HL-60 (cell line): ENCODE data around the gene ABHD2.

Experiments used
- CTCF ChIP-seq: IDR thresholded peaks from one replicate; pipeline ENCODE4 v1.5.1; 2011; ENCODE audit warnings: low read length, control low read depth, inconsistent platforms; ENCODE audit not compliant: insufficient read depth
- POLR2AphosphoS5 ChIP-seq: IDR thresholded peaks from 2 replicates; pipeline ENCODE4 v1.6.1; 2012; ENCODE audit warnings: low read depth
- REST ChIP-seq: IDR thresholded peaks from 2 replicates; pipeline ENCODE4 v1.6.1; 2012; ENCODE audit warnings: low read depth; ENCODE audit not compliant: insufficient replicate concordance
- SPI1 ChIP-seq: IDR thresholded peaks from 2 replicates; pipeline ENCODE4 v1.6.1; 2012; ENCODE audit warnings: low read depth, mild to moderate bottlenecking, borderline replicate concordance

GRCh38 chr15:89118481-89118989 is 30.3 kb downstream of the ABHD2 start:
- no peak for TF ChIP-seq CTCF
- no peak for TF ChIP-seq REST
- TF ChIP-seq POLR2AphosphoS5, result no peak
- no peak for TF ChIP-seq SPI1
